Stimulated activated naive CD4-positive, alpha-beta T cell (primary cell): ENCODE data around the gene NRTN.
"Not testable (repeated sequence)": the region's sequence is repeated elsewhere in the genome, so short reads cannot be mapped to it uniquely, and the experiment has no call there.

Experiments used
- DNase-seq, 6 experiments: peaks; one replicate each; lab custom pipeline; 2025; lab: John Stamatoyannopoulos, UW

The NRTN gene, protein sequence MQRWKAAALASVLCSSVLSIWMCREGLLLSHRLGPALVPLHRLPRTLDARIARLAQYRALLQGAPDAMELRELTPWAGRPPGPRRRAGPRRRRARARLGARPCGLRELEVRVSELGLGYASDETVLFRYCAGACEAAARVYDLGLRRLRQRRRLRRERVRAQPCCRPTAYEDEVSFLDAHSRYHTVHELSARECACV

GRCh38 chr19:5804516-5805461 lies at the start of gene NRTN:
TSS of gene NRTN (plus strand) at chr19:5805067. CDS start at chr19:5824166, 19,099 bp downstream.
- peak in 5 of 6 experiments; percentile 27 to 59 (median 51) for DNase-seq

DNA sequence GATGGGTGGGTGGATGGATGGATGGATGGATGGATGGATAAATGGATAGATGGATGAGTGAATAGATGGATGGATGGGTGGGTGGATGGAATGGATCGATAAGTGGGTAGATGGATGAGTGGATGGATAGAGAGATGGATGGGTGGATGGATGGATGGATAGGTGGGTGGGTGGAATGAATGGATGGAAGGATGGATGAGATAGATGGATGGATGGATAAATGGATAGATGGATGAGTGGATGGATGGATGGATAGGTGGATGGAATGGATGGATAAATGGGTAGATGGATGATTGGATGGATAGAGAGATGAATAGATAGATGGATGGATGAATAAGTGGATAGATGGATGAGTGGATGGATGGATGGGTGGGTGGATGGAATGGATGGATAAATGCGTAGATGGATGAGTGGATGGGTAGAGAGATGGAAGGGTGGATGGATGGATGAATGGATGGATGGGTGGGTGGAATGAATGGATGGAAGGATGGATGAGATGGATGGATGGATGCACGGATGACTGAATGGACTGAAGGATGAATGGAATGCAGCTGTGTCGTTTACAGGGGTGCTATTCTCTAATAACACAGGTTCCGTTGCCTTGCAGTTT lies 42.2 kb upstream of the NRTN start:
- DNase-seq, result no peak

DNA sequence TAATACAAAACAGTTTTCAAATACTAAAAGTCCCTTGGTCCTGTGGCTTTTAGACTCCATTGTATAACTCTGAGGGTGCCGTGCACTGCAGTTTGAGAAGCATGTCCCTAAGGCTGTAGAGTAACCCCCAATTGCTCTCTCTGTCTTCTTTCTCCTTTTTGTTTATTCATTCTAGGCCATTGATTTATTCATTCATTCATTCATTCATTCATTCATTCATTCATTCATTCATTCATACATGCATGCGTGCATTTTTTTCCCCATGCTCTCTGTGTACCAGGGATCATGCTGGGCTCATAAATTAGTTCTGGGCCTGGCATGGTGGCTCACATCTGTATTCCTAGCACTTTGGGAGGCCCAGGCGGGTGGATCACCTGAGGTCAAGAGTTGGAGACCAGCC lies 39.6 kb upstream of the NRTN start:
- no peak for DNase-seq

- no peak for DNase-seq
Observed at GRCh38 chr19:5767949-5768348, 36.9 kb upstream of the NRTN start.

GRCh38 chr19:5772416-5772815 lies 32.5 kb upstream of the NRTN start:
- no peak for DNase-seq

GRCh38 chr19:5773276-5773675 lies 31.6 kb upstream of the NRTN start:
- no peak for DNase-seq

DNA sequence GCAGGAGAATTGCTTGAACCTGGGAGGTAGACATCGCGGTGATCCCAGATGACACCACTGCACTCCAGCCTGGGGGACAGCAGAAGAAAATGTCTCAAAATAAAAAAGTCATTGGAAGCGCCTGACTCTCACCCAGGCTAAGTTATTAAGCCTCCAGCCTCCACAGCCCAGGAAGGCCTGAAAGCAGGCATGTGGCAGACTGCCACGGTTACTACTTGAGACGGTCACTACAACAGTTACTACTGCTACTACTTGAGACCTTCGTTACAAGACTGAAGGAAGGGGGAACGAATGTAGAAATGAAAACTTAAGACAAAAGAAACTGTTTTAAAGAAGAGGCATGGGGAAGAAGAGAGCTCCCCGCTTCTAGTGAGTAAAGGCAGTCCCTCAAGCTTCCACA lies 29.9 kb upstream of the NRTN start:
- DNase-seq, result no peak

GRCh38 chr19:5775668-5776309 lies 29.1 kb upstream of the NRTN start:
- DNase-seq, result no peak

GRCh38 chr19:5778402-5778801 lies 26.5 kb upstream of the NRTN start:
- no peak for DNase-seq

DNA sequence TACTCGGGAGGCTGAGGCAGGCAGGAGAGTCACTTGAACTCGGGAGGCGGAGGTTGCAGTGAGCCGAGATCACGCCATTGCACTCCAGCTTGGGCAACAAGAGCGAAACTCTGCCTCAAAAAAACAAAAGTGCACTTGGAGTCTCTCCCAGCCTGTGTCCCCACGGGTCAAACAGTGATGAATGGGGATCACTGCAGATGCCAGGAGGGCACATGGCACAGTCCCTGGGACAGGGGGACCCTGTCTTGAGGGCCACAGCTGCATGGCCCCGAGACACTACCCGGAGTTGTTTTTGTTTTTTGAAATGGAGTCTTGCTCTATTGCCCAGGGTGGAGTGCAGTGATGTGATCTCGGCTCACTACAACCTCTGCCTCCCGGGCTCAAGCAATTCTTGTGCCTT lies 24.0 kb upstream of the NRTN start:
- not testable (repeated sequence) for DNase-seq

DNA sequence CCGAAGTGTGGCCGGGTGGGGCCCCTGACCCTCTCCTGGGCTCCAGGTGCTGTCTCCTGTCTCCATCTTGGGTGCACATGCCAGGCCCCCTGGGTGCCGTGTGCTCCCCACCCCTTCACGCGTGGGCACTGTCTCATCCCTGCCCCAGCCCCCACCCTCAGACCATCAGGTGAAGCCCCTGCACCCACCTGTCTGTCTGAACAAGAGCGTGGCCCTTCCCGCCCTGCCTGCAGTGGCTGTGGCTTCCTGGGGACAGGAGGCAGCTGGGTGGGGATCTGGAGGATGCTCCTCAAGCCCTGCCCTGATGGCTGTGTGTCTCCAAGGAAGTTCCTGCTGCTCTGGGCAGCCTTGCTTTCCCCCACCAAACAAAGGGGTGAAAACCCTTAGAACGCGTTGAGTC lies 22.5 kb upstream of the NRTN start:
- no peak for DNase-seq

DNA sequence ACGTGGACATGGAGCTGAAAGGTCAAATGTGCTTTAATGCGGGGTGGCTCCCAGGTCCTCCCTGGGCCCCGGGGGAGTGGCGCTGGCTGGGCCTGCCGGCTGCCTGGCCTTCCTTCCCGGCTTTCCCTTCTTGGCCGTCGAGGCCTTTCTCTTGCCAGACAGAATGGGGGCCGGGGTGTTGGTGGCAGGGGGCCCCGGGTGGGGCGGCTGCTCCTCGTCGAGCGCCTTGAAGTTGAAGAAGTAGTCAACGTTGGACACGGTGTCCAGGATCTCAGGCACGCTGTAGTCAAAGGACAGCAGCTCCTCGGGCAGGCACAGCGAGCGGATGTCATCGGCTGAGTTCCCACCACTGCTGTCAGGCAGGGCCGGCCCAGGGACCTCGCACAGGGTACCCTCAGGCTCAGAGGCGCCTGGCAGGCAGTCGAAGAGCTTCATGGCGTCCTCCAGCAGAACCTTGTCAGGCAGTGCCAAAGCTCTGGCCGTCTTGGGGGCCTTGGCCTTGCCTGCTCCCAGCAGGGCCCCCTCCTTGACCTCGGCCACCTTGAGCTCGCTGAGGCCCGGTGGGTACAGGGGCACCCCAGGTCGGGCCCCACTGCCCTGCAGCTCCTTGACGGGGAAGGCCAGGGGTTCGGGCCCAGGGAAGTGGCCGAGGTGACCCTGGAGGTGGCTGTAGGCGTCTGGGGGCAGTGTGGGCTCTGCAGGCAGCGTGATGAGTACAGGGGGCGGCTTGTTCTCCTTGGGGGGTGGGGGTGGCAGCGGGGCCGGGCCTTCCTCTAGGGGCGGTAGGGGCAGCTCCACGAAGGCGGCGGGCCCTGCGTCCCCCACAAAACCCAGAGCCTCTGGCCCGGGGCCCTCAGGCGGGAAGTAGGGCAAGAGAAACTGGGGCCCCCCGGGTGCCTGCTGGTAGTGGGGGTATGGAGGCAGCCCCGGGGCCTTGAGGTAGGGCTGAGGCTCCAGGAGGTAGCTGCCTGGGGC lies 21.6 kb upstream of the NRTN start:
- no peak for DNase-seq

DNA sequence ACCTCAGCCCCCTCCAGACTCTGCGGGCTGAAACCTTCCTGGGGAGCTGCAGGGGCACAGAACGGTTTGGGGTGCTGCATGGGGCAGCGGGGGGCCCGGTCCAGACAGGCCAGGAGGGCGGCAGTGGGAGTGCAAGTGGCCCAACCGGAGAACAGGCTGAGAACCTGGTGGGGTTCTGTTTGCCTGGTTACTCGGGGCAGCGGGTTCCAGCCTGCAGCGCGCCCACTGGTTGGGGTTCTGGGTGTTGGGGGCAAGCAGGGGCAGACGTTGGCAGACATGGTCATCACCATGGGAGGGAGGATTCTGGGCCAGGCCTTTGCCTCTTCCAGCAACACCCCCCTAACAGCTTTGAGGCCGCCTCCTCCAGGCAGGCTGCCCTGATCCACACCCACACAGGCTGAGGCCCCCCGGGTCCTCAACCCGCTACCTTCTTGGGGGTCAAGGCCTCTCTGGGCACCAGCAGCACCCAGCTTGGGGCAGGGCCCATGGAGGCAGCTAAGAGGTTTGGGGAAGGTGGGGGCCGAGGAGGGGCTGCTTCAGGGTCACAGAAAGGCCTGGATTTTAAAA lies 20.2 kb upstream of the NRTN start, which contains the start of gene PRR22:
TSS of gene PRR22 (minus strand) at position 166 of the 567 bp plus-strand sequence. CDS start at position 80, 86 bp downstream.
- DNase-seq, result no peak

- DNase-seq, result no peak
Observed at GRCh38 chr19:5785423-5785822, 19.4 kb upstream of the NRTN start.

DNA sequence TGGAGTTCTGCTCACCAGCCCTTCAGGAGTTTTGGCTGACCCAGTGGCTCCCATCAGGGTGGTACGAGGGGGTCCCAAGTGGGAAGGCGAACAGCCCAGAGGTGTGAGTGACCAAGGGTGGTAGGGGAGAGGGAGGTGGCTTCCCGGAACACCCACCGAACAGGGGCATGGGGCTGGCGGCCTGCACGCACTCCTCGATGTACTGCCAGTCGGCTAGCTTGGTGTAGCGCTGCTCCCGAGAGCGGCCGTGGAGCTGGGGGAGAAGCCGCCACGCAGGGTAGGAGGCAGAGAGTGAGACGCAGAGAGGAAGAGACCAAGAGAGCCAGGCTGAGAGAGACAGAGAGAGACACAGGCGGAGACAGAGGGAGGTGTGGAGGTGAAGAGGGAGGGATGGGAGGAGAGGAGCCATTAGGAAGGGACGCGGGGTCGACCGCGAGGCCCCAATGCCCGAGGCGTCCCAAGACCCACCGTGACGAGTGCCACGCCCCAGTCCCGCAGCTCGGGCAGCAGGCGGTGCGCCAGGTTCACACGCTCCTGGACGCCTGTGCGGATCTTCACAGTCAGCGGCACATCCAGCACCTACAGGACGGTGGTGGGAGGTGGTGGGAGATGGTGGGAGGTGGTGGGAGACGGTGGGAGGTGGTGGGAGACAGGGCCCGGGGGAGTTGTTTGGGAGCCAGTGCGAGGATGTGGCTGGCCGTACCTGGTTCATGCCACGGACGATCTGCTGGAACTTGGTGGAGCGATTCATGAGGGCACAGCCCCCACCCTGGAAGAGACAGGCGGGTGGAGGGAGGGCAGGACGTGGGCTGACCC lies 18.1 kb upstream of the NRTN start:
- no peak for DNase-seq

DNA sequence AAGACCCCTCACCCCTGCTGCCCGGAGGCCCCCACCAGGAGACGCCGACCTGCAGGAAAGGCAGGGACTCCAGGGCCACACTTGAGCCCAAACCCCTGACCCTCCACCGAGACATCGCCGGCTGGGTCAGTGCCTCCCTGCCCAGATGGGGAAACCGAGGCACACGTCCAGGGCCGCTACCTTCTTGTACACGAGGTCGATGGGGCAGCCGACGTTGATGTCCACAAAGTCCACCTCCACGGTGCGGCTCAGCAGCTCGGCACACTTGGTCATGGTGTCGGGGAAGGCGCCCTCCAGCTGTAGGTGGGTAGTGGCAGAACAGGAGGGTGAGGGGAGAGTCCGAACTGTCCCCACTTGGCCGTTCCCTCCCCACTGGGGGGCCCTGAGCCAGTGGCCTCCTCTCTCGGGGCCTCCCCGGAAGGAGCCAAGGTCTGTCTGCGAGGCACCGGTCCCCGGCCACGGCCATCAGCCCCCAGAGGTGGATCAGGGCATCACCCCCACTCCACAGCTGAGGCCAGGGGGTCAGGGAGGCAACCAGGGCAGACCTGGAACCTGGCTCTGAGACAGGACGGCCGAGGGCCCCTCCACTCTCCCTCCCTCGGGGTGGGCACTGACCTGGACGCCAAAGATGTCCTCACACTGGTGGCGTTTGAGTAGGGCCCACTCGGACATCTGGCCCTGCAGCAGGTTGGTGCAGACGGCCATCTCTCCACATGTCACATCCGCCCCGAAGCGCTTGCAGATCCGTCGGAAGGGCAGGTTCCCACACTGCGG lies 17.3 kb upstream of the NRTN start:
- DNase-seq, result no peak

DNA sequence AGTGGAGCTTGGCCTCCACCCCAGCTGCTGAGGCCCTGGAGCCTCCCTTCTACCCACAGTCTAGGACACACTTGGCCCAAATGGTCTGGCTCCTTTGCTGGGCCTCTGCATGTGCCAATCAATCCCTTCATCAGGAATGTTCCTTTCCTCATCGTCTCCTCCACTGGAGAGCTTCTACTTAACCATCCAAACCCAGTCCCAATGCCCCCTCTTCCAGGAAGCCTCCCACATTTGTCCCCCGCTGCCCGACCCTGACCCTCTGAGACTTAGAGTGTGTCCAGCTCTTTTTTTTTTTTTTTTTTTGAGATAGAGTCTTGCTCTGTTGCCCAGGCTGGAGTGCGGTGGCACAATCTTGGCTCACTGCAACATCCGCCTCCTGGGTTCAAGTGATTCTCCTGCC lies 16.4 kb upstream of the NRTN start:
- no peak for DNase-seq

GRCh38 chr19:5789351-5789761 lies 15.5 kb upstream of the NRTN start:
- DNase-seq, result no peak
